ENCODE results near the gene UBIAD1.
"Not testable (repeated sequence)": the region's sequence is repeated elsewhere in the genome, so short reads cannot be mapped to it uniquely, and the experiment has no call there.

Gene UBIAD1

DNA sequence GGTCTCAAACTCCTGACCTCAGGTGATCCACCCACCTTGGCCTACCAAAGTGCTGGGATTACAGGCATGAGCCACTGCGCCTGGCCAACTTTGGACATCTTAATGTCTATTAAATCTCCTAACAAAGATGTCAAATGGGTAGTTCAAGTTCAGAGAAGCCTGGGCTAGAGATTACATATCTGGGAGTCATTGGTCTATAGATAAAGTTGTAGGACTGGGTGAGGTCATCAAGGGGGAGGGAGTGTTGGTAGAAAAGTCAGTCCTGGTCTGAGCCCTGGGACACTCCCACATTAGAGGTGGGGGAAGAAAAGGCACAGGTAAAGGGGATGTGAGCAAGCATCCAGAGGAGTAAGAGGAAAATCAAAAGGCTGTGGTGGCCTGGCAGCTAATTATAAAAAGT lies 6.6 kb downstream of the UBIAD1 start:
- DNase-seq = no peak

DNA sequence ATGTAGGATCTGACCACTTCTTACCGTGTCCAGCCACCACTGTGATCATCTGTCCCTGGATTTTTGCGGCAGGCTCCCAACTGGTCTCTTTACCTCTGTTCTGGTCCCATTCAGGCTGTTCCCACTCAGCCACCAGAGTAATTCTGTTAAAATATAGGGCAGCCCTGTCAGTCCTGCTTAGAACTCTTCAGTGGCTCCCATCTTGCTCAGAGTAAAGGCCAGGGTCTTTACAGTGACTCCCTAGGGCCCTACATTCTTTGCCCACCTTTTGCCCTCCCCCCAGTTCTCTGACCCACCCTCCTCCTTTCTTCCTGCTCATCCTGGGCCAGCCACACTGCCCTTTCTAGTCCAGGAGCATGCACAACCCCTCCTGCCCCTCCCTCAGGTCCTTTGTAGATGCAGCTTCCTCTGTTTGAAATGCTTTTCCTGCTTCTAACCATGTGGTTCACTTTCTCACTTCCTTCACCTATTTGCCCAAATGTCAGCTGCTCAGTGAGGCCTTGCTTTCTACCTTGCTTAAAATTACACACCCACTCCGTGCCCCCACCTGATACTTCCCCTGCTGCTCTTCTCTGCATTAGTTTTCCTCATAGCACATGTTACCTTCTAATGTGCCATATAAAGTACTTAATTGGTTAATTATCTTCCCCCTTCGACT lies 7.8 kb downstream of the UBIAD1 start:
- peak in 1 of 5 experiments; percentile 55 for DNase-seq

DNA sequence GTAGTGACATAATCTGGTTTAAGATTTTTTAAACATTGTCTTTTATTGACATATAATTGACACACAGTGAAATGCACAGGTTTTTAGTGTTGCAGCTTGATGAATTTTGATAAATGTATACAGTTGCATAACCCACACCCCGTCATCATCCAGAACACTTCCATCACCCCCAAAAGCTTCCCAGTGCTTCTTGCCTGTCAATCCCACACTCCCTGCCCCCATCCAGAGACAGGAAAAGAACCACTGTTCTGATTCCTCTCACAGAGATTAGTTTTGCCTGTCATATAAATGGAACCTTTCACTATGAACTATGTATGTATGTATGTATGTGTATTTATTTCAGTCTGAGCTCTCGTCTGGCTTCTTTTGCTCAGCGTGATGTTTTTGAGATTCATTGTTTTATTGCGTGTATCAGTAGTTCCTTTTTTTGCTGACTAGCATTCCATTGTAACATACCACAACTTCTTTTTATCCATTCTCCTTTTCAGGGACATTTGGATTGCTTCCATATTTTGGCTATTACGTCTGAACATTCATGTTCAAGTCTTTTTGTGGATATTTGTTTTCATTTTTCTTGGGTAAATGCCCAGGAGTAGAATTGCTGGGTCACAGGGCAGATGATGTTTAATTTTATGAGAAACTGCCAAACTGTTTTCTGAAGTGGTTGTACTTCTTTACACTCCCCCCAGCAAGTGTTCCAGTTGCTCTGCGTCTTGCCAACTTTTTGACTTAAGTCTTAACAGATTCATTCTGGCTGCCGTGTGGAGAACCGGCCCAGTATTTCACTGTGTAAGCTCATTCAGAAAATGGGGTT lies 8.7 kb downstream of the UBIAD1 start:
- no peak for DNase-seq

DNA sequence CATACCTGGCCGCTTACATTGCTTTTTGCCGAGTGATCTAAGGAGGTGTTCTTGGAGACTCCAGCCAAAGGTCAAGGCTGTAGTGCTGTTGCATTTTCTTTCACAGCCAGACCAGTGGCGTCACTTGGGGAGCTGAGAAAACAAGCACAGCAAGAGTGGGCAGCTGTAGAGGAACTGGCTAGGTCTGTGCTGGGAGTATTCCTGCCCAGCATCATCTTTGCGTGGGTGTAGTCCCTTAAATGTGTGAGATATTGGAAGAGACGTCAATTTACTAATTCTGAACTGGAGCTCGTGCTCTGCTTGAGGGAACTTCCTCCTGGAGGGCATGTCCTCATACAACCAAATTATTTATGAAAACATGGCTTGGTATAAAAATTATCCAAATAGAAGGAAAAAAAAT lies 10.2 kb downstream of the UBIAD1 start:
- no peak for DNase-seq

DNA sequence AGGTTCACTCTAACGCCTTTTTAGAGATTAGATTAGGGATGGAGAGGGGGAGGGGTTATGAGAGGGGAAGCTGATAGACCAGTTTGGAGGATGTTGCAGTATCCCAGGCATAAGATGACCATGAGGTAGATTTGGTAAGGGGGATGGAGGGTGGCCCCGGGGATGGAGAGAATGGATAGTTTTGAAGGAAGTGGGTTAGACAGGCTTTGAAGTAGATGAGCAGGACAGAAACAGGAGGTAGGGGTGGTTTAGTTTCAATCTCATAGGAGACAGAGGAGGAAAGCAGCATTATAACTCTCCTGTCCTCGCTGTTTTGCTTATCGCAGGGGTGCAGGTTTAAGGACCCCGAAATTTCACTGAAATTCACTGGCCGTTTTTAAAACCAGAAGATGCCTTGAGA lies 11.8 kb downstream of the UBIAD1 start:
- peak in 1 of 5 experiments; percentile 13 for DNase-seq

DNA sequence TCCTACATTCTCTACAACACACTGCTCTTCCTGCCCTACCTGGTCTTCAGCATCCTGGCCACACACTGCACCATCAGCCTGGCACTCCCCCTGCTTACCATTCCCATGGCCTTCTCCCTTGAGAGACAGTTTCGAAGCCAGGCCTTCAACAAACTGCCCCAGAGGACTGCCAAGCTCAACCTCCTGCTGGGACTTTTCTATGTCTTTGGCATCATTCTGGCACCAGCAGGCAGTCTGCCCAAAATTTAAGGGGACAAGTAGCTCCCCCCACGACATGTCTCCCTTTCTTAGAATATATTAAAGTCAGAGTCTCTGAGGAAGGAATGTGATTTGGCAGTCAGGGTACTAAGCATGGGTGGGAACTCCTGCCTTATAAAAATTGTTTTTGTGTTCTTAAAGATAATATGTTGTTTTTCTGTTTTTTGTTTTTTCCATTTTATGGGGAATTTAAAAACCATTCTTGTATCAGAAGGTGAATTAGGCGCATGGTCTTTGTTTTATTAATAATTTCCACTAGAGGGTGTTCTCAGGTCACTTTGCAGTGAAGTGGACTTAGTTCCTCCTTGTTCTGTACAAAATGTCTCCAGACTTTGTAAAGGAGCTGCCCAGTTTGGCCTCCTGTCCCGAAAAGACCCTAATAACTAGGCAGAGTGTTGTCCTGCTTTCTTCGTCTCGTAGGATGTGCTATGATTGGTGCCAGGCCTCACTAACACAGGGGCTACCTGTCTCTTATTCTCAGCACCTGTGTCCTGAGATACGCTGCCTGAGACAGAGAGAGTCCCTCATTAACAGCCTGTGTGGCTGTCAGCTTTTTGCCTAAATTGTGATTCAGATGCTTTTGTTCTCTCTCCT lies 13.1 kb downstream of the UBIAD1 start:
- DNase-seq = no peak

DNA sequence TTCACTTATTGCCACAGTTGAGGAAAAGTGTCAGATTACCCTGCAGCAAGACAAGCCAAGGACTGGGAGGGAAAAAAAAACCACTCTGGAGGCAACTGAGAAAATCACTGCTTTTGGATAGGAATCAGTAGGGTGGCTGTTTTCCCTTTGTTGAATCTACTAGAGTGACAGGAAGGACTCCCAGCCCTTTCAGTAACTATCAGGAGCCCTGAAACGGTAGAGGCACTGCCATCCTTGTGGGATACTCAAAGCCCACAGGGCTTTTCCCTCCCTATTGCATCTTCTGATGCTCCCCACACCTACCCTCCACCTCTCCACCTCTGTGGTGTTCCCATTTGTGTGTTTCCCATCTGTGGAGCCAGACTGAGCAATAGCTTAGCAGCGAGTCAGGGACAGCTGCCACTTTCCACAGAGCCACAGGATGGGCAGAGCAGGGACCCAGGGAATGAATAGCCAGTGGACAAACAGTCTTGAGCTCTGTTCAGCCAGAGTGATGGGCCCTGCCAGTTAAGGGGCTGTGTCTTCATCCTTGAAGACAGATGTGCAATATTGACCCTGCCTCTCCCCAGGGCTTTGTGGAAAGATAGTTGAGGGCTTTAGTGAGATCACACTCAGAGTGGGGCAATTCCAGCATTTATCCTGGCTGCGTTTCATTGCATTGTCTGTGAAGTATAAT lies 13.9 kb downstream of the UBIAD1 start:
- no peak for DNase-seq

DNA sequence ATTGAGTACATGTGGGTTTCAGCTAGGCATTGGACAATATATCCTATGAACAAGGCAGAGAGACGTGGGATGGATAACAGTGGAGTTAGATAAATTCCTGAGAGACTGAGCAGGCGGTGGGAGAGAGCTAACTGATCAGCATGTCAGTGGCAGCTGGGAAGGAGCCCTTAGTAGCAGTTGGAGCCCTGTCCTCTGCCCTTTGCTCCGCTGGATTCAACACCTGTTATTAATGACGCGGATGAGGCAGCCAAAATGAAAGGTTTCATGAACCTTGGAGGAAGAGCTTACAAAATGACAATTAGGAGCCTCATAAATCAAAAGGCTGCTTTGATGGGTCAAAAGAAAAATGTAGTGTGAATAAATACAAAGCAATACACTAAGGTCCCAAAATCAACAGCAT lies 16.1 kb downstream of the UBIAD1 start:
- DNase-seq = no peak

DNA sequence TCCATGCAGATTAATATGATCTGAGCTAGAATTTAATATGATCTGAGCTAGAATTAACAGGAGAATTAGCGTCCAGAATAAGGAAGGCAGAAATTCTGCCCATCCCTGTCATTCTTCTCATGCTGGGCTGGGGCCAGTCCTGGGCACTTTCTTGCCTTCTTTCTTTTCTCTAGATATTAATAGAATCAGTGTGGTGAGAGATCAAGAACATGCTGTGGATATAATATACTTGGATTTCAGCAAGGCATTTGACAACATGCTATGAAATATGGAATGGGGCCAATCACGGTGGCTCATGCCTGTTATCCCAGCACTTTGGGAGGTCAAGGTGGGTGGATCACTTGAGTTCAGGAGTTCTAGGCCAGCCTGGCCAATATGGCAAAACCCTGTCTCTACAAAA lies 18.1 kb downstream of the UBIAD1 start:
- DNase-seq = no peak

DNA sequence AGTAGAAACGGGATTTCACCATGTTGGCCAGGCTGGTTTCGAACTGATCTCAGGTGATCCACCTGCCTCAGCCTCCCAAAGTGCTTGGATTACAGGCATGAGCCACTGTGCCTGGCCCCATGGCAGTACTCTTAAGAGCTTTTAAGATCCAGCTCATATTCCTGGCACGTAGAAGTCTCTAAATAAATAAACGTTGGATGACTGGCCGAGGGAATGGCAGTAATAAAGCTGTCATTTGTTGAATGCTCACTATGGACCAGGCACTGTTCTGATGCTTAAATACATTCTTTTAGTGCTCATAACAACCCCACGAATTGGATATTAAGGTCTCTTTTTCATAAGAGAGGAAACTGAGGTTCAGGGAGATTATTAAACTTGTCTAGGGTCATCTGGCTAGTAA lies 20.9 kb downstream of the UBIAD1 start:
- DNase-seq = no peak

DNA sequence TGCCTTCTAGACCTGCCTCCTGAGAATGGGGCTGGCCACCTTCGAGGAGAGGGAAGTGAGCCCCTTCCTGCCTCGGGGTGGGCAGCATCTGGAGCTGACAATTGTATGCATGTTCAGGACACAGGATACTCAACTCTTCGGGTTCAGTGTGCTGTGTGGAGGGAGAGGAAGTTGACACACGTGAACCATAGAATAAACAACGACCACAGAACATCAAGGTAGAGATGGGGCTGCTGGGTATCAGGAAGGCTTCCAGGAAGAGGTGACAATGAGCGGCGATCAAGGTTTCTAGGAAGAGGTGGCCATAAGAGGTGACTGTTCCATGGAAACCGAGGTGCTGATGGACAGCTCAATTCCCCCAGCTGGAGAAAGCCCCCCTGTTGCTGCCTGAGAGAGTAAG lies 22.0 kb downstream of the UBIAD1 start:
- peak in 1 of 5 experiments; percentile 34 for DNase-seq

DNA sequence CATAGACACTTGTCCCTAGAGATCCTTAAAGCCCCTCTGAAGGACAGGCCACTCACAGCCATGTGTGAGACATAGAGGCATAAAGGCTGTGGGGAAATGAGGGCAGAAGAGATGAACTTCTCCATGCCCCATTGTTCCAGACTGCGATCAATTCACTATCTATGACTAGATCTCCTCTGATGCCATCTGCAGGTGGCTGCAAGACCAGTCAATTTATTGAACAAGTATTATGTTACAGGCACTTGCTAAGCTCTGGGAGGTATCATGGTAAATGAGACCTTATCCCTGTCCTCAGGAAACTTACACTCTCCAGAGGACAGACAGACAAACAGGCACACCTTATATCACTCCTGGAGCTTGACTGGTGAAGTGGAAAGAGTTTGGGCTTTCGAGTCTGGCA lies 22.9 kb downstream of the UBIAD1 start:
- DNase-seq = peak in 1 of 5 experiments; percentile 33

DNA sequence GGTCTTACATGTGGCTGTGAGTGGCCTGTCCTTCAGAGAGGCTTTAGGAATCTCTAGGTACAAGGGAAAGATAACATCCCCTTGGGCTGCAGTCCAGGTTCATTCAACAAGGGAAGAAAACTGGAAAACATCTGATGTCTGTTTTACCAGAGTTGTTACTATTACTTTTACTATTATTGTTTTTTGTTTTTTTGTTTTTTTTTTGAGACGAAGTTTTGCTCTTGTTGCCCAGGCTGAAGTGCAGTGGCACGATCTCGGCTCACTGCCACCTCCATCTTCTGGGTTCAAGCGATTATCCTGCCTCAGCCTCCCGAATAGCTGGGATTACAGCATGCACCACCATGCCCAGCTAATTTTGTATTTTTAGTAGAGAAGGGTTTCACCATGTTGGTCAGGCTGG lies 24.8 kb downstream of the UBIAD1 start:
- not testable (repeated sequence) for DNase-seq

DNA sequence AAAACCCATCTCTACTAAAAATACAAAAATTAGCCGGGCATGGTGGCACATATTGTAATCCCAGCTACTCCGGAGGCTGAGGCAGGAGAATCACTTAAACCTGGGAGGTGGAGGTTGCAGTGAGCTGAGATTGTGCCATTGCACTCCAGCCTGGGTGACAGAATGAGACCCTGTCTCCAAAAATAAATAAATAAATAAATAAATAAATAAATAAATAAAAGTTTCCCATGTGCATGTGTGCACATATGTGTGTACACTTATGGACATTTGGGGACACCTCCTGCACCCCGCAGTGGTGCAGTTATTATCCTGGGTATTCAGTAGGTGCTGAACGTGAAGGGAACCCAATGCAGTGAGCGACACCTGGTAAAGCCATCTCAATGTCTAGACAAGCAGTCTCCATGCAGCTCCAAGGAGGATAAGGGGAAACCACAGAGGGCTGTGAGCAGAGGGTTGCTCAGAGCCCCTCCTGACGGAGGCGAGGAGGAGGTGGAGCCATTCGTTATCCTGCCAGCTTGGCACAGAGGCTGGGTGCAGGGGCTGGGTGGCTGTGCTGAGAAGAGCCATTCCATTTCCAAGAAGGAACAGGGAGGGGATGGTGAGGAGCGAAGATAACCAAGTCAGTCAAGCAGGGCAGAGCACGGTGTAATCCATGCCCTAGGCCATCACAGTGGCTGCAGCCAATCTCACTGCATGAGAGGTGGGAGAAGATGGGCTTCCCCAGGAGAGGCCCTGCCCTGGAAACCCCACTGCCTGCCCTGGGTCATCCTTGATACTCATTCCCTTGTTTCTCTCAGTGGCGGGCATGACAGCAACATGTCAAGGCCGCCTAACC lies 25.6 kb downstream of the UBIAD1 start:
- no peak for DNase-seq

DNA sequence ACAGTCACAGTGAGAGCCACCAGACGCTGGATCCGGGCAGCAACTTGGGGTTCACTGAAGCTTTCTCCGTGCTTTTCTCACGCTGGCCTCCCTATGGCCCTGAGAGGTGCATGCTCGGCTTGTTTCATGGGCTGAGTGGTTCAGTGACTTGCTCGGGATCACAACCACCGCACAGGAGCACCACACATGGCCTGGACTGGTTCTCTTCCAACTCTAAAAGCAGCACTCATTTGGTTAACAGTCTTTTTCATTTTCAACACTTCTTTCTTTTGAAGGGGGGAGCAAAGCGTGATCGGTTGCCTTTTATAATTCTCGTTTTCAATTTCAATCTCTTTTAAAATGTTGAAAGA lies 26.2 kb downstream of the UBIAD1 start:
- DNase-seq = peak in 1 of 5 experiments; percentile 15

DNA sequence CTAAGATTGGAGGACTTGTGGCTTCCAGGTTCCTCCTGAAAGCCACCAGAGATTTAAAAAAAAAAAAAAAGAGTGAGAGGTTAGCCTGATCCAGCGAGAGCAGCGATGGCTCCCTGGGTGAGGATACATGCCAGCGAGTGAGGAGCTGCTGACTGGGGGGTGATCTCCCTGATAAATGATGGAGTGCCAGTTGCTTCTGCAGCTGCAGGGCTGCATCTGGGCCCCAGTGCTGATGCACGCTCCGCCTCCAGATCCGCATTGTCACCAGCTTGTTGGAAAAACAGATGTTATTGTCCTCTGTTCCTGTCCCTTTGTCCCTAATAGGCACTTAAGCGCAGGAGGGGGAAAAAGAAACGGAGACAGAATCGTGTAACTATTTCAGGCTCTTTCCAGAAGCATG lies 28.6 kb downstream of the UBIAD1 start:
- DNase-seq = no peak

DNA sequence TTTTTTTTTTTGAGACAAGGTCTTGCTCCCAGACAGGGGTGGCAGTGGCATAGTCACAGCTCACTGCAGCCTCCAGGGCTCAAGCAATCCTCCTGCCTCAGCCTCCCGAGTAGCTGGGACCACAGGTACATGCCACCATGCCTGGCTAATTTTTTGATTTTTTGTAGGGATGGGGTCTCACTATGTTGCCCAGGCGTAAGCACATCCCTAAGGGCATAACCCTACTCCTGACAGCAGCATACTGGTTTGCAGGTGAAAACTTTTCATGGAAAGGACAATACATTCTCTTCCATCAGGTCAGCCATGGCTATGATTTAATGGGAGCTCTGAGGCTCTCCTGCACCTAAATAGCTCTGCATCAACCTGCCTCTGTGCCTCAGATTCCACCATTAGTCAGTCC lies 29.4 kb downstream of the UBIAD1 start:
- DNase-seq = no peak

DNA sequence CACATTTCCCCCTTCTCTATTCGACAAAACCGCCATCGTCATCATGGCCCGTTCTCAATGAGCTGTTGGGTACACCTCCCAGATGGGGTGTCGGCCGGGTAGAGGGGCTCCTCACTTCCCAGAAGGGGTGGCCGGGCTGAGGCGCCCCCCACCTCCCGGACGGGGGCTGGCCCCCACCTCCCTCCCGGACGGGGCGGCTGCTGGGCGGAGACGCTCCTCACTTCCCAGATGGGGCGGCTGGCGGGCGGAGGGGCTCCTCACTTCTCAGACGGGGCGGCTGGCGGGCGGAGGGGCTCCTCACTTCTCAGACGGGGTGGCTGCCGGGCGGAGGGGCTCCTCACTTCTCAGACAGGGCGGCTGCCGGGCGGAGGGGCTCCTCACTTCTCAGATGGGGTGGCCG lies 32.5 kb downstream of the UBIAD1 start:
- not testable (repeated sequence) for DNase-seq

DNA sequence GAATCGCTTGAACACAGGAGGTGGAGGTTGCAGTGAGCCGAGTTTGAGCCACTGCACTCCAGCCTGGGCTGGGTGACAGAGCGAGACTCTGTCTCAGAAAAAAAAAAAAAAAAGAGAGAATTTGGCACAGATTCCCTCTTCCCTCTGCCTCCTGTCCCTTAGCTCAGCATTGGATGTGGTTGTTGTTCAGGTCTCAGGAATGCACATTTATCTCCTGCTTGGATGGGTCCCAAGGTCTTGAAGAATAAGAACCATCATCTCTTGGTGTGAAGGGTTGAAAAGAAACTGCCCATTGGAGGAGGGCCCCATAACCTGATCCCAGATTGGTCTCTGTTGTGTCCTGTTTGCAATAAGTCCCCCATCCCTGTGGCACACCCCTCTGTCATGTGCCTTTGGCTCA lies 34.9 kb downstream of the UBIAD1 start:
- no peak for DNase-seq

DNA sequence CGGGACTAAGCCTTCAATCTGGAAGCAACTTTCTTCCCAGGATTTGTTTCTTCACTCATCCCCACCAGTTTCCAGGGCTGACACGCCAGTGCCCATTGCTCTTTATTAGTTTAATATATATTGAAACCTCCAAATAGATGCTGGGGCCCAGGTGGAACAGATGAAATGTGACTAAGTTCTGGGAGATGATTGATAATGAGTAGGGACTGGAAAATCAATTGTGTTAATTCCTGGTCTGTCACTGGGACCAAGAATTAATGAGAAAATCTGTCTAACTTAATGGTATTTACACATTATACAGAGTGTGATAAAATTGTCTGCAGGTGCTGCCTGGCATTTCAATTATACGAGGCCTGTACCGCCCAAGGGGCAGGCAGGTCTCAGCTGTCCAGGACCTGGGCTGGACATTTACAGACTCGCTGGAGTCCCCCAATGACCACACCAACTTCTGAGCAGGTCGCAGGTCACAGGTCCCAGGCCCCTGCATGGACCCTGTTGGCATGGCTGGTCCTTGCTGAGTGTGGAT lies 35.8 kb downstream of the UBIAD1 start:
- no peak for DNase-seq

DNA sequence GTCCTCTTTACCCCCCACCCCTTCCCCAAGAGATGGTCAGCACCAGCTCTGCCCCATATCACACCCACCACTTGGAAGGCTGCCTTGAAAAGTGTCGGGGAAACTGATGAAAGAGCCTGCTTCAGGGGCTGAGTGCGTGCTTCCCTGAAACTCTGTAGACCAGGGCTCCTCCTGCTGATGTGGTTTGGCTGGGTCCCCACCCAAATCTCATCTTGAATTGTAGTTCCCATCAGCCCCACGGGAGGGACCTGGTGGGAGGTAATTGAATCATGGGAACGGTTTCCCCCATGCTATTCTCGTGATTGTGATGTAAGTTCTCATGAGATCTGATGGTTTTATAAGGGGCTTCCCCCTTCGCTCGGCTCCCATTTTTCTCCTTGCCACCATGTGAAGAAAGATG lies 36.4 kb downstream of the UBIAD1 start:
- no peak for DNase-seq
